Lung (tissue), 12 donors: ENCODE data around the gene CEP164. TPM values are rescaled to one million over a fixed set of nuclear protein-coding genes. Genes with fewer than 3 reads are reported as not detected.

ENCODE experiments used
- ATAC-seq: fragments of 200-7000 bp; cut with Tn5 transposase; one replicate; pipeline ENCODE4 v1.9.1; 2020; ENCODE audit warnings: moderate number of reproducible peaks; ENCODE audit not compliant: insufficient read depth, low FRiP score
- DNase-seq, 3 donors: peaks; one replicate each; pipeline ENCODE4 v3.0.0-alpha.2; 2013 to 2017
- H3K27ac ChIP-seq, 2 donors: one replicate each; pipeline ENCODE4 v1.5.1; 2013; ENCODE audit warnings: mild to moderate bottlenecking in 2 of 2, moderate library complexity in 2 of 2, control low read depth in 1 of 2, inconsistent platforms in 1 of 2, low read depth in 1 of 2, low read length in 1 of 2
- H3K27me3 ChIP-seq, 3 donors: one replicate each; pipeline ENCODE4 v1.5.1; 2013; ENCODE audit warnings: low read length in 2 of 3; ENCODE audit not compliant: control insufficient read depth in 3 of 3, insufficient read depth in 3 of 3
- H3K36me3 ChIP-seq, 4 donors: one replicate each; pipeline ENCODE4 v1.5.1; 2013; ENCODE audit warnings: low read length in 4 of 4, mild to moderate bottlenecking in 1 of 4, moderate library complexity in 1 of 4; ENCODE audit not compliant: control insufficient read depth in 4 of 4, insufficient read depth in 4 of 4
- H3K4me1 ChIP-seq, 5 donors: one replicate each; pipeline ENCODE4 v1.5.1; 2013; ENCODE audit warnings: low read length in 5 of 5, mild to moderate bottlenecking in 2 of 5, moderate library complexity in 1 of 5; ENCODE audit not compliant: control insufficient read depth in 5 of 5, insufficient read depth in 5 of 5
- H3K4me3 ChIP-seq: one replicate; pipeline ENCODE4 v1.5.1; 2013; ENCODE audit warnings: mild to moderate bottlenecking, control low read depth, moderate library complexity
- H3K9ac ChIP-seq, 2 donors: one replicate each; pipeline ENCODE4 v1.5.1; 2013; ENCODE audit warnings: low read length in 2 of 2, control low read depth in 1 of 2; ENCODE audit not compliant: insufficient read depth in 1 of 2
- H3K9me3 ChIP-seq, 4 donors: one replicate each; pipeline ENCODE4 v1.5.1; 2013; ENCODE audit warnings: low read length in 3 of 4, mild to moderate bottlenecking in 1 of 4, moderate library complexity in 1 of 4; ENCODE audit not compliant: control insufficient read depth in 4 of 4, insufficient read depth in 3 of 4
- WGBS, 2 donors: extraction: QIAGEN DNeasy Blood & Tissue Kit; methylation state at CpG; one replicate each; pipeline ENCODE4 v1.1.7; 2013; 5-methylcytosine and 5-hydroxymethylcytosine counted together
- polyA plus RNA-seq, 2 donors: library from polyadenylated mRNA; stranded (reverse); fragments of 200-250 nt; gene quantifications; one replicate each; pipeline ENCODE4 v1.2.1, GENCODE V29; 2013
- total RNA-seq, 2 donors: library from RNA; depleted of rRNA in 1 of 2; stranded (reverse); fragments of >200 nt in 1 of 2; gene quantifications; one replicate each; pipeline ENCODE4 v1.2.1, GENCODE V29; 2014 to 2021
- TF ChIP-seq, protein P1 (sequence below): IDR thresholded peaks from 2 replicates; pipeline ENCODE4 v1.5.1; 2012; ENCODE audit warnings: mild to moderate bottlenecking; ENCODE audit errors: control extremely low read depth, extremely low read depth
- donor health status: control.
- donor health status: control.
- donor health status: Bipolar disorder and iron deficiency.
- donor health status: healthy.
- donor health status: DM: yes; HTN: yes; CAD: no.

Gene CEP164
- total and polyA plus RNA-seq, 4 donors, result 12.0 to 36.1 (median 26.7) TPM

DNA sequence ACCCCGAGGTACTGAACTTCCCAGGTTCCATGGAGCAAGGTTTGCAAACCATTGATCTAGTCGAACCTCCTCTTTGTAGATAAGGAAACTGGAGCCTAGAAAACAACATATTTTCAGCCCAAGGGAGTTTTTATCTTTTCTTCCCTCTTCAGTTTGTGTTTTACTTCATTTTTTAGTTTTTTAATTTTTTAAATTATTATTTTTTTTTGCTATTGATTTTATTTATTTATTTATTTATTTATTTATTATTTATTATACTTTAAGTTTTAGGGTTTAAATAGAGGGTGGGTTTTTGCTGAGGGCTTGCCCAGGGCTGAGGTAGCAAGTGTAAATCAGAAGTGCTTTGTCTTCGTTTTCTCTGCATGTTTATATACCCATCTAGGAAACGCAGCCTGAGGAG, 26.9 kb downstream of the CEP164 start:
- TF ChIP-seq, protein P1, sequence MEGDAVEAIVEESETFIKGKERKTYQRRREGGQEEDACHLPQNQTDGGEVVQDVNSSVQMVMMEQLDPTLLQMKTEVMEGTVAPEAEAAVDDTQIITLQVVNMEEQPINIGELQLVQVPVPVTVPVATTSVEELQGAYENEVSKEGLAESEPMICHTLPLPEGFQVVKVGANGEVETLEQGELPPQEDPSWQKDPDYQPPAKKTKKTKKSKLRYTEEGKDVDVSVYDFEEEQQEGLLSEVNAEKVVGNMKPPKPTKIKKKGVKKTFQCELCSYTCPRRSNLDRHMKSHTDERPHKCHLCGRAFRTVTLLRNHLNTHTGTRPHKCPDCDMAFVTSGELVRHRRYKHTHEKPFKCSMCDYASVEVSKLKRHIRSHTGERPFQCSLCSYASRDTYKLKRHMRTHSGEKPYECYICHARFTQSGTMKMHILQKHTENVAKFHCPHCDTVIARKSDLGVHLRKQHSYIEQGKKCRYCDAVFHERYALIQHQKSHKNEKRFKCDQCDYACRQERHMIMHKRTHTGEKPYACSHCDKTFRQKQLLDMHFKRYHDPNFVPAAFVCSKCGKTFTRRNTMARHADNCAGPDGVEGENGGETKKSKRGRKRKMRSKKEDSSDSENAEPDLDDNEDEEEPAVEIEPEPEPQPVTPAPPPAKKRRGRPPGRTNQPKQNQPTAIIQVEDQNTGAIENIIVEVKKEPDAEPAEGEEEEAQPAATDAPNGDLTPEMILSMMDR, result no peak
- H3K4me3 ChIP-seq, result no peak overlapping the region
- ATAC-seq, result no peak
- H3K9ac ChIP-seq, result no peak overlapping the region
- no peak overlapping the region for H3K27ac ChIP-seq
- DNase-seq, result no peak
- peaks cover 10 to 34% (median 24%) of the 10 kb centered on the region in 4 donors for H3K36me3 ChIP-seq
- peaks cover 0 to 1% (median 0%) of the 10 kb centered on the region in 5 donors for H3K4me1 ChIP-seq
- WGBS, 2 donors, result 95 to 96% methylated on average over 4 of the region's 4 CpGs
- H3K27me3 ChIP-seq, result no peaks in the 10 kb centered on the region
- no peaks in the 10 kb centered on the region for H3K9me3 ChIP-seq

DNA sequence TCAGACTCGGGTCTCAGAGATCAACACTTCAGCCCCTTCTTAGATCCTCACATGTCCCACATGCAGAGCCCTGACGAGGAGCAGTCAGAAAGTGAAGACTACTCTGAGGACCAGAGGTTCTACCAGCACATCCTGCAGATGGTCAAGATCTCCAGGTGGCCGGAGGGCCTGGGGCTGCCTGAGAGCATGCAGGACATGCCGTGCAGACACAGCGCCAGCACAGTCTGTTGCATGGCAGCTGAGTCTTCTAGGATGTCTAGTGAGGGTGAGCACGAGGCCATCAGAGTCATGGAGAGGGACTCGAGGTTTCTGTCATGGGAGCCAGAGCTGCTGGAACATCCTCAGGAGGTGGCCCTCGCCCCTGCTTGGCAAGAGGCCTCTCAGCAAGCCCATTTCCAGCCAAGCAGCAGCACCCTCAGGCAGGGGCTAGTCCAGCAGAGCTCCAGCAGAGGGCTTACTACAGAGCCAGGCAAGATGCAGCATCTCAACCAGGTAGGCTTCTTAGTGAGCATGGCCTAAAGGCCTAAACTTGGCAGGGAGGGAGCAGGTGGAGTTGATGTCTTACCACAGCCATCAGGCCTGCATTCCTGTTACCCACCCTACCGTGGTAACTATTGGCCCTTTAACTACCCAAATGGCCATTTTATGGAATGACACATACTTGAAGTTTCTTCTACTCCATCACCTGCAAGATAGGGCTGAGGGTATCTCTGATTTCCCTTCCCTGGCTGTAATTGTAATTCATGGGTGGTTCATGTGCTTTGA, 28.7 kb downstream of the CEP164 start:
- TF ChIP-seq, protein P1, result no peak
- no peak overlapping the region for H3K9ac ChIP-seq
- H3K36me3 ChIP-seq, result peaks cover 10 to 41% (median 24%) of the 10 kb centered on the region in 4 donors
- H3K4me3 ChIP-seq, result no peak overlapping the region
- DNase-seq (no peak), ATAC-seq (no peak)
- 94 to 95% methylated on average over 9 of the region's 9 CpGs for WGBS, 2 donors
- no peaks in the 10 kb centered on the region for H3K9me3 ChIP-seq
- H3K4me1 ChIP-seq, result peaks cover 0 to 1% (median 0%) of the 10 kb centered on the region in 5 donors
- H3K27me3 ChIP-seq, result no peaks in the 10 kb centered on the region
- no peak overlapping the region for H3K27ac ChIP-seq

DNA sequence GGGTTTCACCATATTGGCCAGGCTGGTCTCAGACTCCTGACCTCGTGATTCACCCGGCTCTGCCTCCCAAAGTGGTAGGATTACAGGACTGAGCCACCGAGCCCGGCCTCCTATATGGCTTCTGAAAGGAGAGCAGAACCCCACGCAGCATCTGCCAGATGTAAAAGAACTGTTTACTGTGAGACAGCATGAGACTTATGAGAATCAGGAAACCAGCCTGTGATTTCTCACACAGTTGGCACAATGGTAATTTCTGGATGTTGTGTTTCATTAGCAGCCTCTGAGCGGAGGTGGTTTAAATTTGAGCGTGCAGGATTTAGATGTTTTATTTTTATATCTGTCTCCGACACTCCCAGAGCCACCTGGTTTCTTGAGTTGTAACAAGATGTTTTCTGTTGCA, 33.8 kb downstream of the CEP164 start:
- TF ChIP-seq, protein P1, result no peak
- H3K4me1 ChIP-seq, result no peaks in the 10 kb centered on the region
- H3K9ac ChIP-seq, result no peak overlapping the region
- ATAC-seq (no peak), DNase-seq (no peak)
- H3K27me3 ChIP-seq, result no peaks in the 10 kb centered on the region
- H3K36me3 ChIP-seq, result peaks cover 5 to 34% (median 15%) of the 10 kb centered on the region in 4 donors
- no peak overlapping the region for H3K27ac ChIP-seq
- no peaks in the 10 kb centered on the region for H3K9me3 ChIP-seq
- no peak overlapping the region for H3K4me3 ChIP-seq
- 94 to 96% methylated on average over 8 of the region's 8 CpGs for WGBS, 2 donors
